Muscle of arm (tissue), 12 donors: ENCODE measurements around the gene MISP3. TPM values are rescaled to one million over a fixed set of nuclear protein-coding genes. Genes with fewer than 3 reads are reported as not detected.

ENCODE experiments used
- DNase-seq: peaks from one replicate; pipeline ENCODE4 v3.0.0-alpha.2; 2013
- polyA plus RNA-seq, 12 donors: library from polyadenylated mRNA; unstranded; fragments of 120-200 nt; gene quantifications; one replicate each; pipeline ENCODE4 v1.2.1, GENCODE V29; 2013; ENCODE audit not compliant: insufficient read length in 12 of 12

The MISP3 gene
- polyA plus RNA-seq, 12 donors: 0.29 to 6.6 (median 0.58) TPM; not detected in 1

GRCh38 chr19:14119644-14120496 is 47.3 kb downstream of the MISP3 start:
- no peak for DNase-seq

- no peak for DNase-seq
Observed at GRCh38 chr19:14120497-14120780, 47.9 kb downstream of the MISP3 start.

GRCh38 chr19:14122924-14123323 is 50.3 kb downstream of the MISP3 start:
- no peak for DNase-seq

Other genes starting within 250 kb of the MISP3 start
- gene NANOS3, start 195.7 kb upstream of the MISP3 start, polyA plus RNA-seq: 1 to 10 TPM in 8 of 12 donors, under 1 TPM in 2, not detected in 2; 0.72 to 2.4 (median 1.6) TPM
- gene BRME1, start 166.7 kb upstream of the MISP3 start, polyA plus RNA-seq: 10 to 100 TPM in 1 of 12 donors, 1 to 10 TPM in 10, not detected in 1; 2.1 to 24.7 (median 3.7) TPM
- gene CC2D1A, start 166.6 kb upstream of the MISP3 start, polyA plus RNA-seq: 10 to 100 TPM in 9 of 12 donors, 1 to 10 TPM in 2, not detected in 1; 7.6 to 28.3 (median 12.1) TPM
- 1 to 10 TPM in 3 of 12 donors, under 1 TPM in 7, not detected in 2; 0.27 to 1.4 (median 0.67) TPM for gene PODNL1, start 134.4 kb upstream of the MISP3 start, polyA plus RNA-seq
- gene DCAF15, start 120.3 kb upstream of the MISP3 start, polyA plus RNA-seq: 10 to 100 TPM in 11 of 12 donors, not detected in 1; 13.7 to 25.4 (median 17.0) TPM
- 10 to 100 TPM in 2 of 12 donors, 1 to 10 TPM in 9, not detected in 1; 3.7 to 11.1 (median 5.2) TPM for gene RFX1, start 66.5 kb upstream of the MISP3 start, polyA plus RNA-seq
- gene RLN3, start 44.6 kb upstream of the MISP3 start, polyA plus RNA-seq: not detected
- gene IL27RA, start 41.0 kb upstream of the MISP3 start, polyA plus RNA-seq: 1 to 10 TPM in 11 of 12 donors, not detected in 1; 2.0 to 8.2 (median 2.8) TPM
- gene PALM3, start 10.7 kb upstream of the MISP3 start, polyA plus RNA-seq: 1 to 10 TPM in 2 of 12 donors, under 1 TPM in 8, not detected in 2; 0.35 to 2.5 (median 0.71) TPM
- under 1 TPM in 1 of 12 donors, not detected in 11; 0.13 TPM for gene C19orf67, start 13.0 kb downstream of the MISP3 start, polyA plus RNA-seq
- 10 to 100 TPM in 11 of 12 donors, not detected in 1; 24.7 to 61.1 (median 39.3) TPM for gene SAMD1, start 18.0 kb downstream of the MISP3 start, polyA plus RNA-seq
- gene PRKACA, start 45.0 kb downstream of the MISP3 start, polyA plus RNA-seq: 100 to 1,000 TPM; 192 to 648 (median 407) TPM
- gene ASF1B, start 63.8 kb downstream of the MISP3 start, polyA plus RNA-seq: 10 to 100 TPM in 4 of 12 donors, 1 to 10 TPM in 7, not detected in 1; 6.6 to 22.8 (median 9.8) TPM
- gene ADGRL1, start 133.4 kb downstream of the MISP3 start, polyA plus RNA-seq: 10 to 100 TPM; 13.5 to 70.1 (median 16.0) TPM